ENCODE results near the gene C15orf62.

C15orf62 gene

GRCh38 chr15:40756938-40757337 is 12.8 kb upstream of the C15orf62 start:
- DNase-seq, result peak; percentile 10

DNA sequence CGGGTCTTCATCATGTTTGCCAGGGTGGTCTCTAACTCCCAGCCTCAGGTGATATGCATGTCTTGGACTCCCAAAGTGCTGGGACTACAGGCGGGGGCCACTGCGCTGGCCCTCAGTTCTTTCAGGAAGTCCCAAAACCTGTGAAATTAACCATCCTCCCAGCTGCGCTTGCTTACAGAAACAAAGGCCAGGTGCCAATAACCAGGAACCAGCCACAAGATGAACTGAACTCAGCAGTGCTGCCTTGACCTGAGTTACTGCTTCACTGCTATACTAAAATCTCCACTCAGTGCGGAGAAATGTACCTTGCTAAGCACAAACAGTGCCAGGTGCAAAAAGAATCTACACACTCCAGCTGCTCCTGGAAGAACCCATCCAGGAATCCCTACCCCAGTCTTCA is 9.8 kb upstream of the C15orf62 start:
- no peak for DNase-seq

GRCh38 chr15:40762919-40763800 is 6.6 kb upstream of the C15orf62 start:
- peak; percentile 47 for DNase-seq

DNA sequence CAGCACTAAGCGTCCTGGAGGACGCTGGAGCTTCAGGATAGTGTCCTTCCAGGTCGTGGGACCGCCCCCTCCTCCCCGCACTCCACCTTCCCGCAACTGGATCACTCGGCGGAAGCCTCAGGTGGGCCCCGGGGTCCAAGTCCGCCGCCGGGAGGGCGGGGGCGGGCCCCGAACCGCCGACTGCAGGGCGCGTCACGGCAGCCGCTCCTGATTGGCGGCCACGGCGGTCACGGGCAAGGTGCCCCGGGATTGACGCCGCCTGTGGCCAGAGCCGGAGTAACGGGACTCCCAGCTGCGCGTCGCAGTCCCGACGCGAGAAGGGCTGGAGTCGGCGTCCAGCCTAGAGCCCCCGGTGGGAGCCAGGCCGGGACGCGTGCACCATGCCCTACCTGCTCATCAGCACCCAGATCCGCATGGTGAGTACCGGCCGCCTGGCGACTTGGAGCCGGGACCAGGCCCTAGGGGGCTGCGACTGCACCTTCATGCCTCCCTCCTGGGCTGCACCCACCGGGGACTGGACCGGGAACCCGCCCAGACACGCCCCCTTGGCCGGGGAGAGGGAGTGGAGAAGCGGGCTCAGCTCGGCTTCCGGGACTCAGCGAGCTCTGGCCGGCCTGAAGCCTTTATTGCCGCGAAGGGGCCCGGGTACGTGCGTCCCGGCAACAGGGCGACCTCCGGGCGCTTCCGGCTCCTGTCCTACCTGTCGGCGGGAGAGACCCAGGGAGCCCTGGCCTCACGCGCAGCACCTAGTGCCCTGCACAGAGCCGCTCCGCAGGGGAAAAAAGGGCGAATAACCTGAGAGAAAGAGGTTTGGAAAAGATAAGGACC is 5.8 kb upstream of the C15orf62 start, which contains the start of gene GCHFR:
TSS of gene GCHFR (plus strand) at position 268 of the 828 bp plus-strand sequence. CDS start at position 381, 113 bp downstream.
- peak; percentile 71 for DNase-seq

DNA sequence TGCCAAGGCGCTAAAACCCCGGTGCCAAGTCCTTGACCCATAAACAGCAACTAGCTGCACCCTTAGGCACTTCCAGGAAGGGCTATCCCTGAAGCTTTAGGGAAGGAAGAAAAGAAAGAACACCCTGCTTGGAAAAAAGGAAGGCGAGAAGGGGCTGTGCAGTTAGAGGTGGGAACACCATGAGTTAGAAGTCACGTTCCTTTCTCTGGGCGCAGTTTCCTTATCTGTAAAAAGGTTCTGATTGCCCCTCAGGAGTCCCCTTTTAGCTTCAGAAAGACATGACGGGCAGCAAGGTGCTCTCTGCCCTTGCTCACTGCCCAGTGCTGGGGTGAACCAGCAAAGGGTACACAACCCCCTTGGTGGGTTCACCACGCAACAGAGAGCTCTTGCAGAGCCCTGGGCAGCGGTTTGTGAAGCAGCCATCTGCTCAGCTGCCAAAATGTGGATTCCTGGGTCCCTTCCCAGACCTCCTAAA is 5.1 kb upstream of the C15orf62 start:
- no peak for DNase-seq

DNA sequence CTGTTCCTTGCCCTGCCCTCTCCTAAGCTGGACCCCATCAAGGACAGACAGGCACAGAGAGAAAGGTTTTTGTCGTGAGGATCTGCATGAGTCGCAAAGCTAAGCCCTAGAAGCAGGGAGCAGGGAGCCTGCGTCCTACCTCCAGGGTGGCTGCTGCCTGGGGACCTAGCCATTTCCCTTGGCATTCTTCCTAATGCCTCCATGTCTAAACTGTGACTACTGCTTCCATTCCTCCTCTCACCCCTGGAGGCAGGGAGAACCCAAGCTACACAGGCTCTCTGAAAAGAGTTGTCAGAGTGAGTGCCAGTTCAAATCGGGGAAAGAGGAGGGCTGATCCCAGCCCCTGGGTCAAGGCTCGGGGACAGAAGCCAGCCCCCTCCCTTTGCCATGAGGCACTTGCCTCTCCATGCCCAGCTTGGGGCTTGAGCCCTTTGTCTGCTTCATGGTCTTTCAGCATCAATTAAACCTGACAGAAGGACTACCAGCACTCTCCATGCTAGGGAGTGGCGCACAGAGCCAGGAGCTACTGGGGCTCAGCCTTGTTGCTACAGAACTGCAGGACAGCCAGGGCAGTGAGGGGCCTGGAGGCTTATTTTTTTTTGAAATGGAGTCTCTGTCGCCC is 3.5 kb upstream of the C15orf62 start:
- DNase-seq, result no peak

DNA sequence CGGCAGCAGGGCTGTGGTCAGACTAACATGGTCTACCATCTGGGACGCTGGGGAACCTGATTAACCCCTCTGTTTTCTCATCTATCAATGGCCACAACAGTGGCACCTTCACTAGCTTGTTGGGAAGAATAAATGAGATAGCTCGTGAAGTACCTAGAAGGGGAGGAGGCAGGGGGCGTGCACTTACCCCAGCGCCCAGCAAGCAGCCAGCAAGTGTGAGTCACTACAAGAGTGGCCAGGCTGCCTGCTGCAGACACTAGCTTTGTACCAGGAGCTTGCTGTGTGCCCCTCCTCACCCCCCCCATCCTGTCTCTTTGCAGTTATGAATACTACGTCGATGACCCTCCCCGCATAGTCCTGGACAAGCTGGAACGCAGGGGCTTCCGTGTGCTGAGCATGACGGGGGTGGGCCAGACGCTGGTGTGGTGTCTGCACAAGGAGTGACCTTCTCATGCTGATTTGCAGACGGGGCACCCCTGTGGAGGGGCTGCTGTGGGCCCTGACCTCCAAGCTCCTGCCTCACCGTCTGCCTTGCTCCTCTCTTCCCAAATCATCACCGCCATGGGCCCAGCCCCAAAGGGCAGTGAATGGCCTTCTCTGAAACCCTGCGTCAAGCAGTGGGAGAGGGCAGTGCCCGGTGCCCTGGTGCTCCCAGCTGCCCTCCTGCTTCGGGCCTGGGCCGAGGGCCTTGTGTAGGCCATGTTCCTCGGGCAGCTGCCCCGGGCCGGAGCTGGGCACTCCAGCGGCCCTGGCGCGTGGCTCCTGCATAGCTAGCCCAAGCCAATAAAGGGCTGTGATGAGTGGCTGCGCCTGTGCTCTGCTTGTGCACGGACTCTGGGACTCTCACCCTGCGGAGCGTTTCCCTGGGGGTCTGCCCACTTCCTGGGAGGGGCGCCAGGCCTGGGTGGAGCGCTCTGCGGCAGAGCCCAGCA is 2.6 kb upstream of the C15orf62 start:
- DNase-seq, result no peak

- no peak for DNase-seq
These were observed 1.8 kb upstream of the C15orf62 start for GRCh38 chr15:40767838-40768500.

- no peak for DNase-seq
These were observed 1.1 kb upstream of the C15orf62 start for GRCh38 chr15:40768521-40769273.

DNA sequence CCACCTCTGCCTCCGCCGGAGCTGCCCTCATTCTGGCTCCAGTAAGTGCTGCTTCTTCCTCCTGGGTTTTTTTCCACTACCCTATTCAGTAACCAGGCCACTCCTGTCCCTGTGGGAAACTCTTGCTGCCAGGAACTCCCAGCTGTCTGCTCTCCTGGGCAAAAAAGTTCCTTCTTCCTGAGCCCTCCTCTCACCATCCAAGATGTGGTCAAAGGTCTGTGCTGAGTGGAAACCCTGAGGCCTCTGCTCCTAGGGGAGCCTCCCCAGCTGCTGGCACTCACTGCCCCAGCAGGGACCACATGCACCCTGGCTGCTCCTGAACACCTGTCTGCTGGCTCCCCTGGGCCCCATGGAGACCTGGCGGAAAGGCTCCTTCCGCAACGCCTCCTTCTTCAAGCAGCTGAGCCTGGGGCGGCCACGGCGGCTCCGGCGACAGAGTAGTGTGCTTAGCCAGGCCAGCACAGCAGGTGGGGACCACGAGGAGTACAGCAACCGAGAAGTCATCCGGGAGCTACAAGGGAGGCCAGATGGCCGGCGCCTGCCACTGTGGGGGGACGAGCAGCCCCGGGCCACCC is 454 bp downstream of the C15orf62 start:
- DNase-seq, result no peak

GRCh38 chr15:40771242-40771641 is 1.5 kb downstream of the C15orf62 start:
- DNase-seq, result no peak

DNA sequence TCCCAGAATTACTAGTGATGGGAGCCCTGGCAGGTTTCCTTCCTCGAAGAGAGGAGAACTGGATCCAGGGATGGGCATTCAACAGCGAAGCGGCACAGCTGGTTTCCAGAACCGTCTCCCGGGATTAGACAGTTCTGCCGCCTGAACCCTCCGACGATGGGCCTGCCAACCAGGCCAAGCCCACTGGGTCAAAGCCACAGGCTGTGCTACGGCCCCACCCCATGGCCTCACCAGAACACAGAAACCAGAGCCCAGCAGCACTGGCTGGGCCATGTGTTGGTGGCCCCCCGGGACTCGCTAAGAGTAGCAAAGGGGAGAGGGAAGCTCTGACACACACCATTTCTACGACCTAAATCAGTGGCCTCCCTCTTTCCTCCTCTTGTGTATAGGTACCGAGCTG is 2.2 kb downstream of the C15orf62 start:
- no peak for DNase-seq

DNA sequence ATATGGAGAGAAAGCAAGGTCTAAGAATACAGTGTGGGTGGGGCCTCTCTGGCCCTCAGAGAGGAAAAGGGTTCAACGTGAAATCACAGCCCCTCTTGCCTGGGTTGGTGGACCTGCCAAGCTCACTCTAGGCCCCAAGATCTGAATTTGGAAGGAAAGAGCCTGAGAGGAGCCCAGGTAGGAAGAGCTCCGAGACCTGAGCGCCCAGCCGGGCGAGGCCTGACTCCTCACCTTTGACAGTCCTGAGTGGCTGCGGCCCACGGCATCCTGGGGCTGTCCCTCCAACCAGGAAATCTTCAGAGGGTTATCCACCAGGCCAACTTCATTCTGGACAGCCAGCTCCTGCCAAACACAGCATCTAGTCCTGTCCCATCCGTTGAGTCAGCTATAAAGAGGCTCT is 3.7 kb downstream of the C15orf62 start:
- DNase-seq, result no peak

GRCh38 chr15:40773902-40774301 is 4.1 kb downstream of the C15orf62 start:
- DNase-seq, result no peak

DNA sequence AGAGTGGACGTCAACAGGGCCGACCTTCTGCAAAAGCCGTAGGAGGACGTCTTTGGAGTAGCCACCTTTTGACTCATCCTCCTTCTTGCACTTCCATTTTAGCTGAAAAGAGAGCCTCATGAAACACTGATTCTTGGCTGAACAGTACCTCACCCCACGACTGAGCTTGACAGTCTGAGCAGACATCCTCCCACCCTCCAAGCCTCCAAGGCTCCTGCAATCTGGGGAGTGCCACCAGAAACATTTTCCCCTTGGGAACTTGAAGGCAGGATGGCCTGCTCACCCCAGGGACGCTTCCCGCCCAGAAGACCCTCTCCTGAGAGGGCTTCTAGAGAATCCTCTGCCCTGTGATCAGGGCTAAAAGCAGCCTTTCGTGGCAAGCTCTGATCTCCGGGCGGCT is 5.2 kb downstream of the C15orf62 start:
- DNase-seq, result no peak

DNA sequence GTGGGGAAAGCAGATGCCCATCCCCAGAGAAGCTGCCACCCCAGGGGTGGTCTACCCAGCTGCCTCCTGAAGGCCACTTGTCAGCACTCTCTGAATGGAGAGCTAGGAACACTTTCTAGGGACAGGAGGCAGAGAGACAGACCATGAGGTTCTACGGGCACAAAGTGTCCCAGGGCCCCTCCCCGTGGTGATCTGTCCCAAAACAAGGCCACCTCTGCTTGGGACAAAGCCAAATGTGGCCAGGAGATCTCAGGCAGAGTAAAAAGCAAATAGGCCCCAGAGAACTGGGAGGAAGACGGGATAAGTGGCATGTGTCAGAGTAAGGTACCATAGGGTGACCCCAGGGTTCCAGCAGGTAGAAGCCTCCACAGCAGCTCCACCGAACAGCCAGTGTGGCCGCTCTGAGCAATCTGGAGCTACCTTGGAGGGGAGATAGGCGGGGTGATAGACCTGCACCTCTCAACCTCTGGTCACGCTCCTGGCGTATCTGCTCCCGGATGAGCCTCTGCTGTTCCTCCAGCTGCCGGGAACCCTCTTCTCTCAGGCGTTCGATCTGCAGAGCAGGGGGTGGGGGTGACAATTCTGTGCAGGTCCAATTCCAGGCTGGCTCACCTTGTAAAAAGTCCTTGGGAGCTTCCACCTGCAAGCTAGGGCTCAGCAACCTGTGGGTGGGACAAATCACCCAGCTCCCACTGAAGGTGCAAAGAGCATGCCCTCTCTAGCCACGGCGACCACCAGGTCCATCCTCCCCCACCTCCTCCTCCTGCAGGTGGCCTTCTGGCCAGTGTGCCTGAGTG is 6.2 kb downstream of the C15orf62 start:
- DNase-seq, result no peak

DNA sequence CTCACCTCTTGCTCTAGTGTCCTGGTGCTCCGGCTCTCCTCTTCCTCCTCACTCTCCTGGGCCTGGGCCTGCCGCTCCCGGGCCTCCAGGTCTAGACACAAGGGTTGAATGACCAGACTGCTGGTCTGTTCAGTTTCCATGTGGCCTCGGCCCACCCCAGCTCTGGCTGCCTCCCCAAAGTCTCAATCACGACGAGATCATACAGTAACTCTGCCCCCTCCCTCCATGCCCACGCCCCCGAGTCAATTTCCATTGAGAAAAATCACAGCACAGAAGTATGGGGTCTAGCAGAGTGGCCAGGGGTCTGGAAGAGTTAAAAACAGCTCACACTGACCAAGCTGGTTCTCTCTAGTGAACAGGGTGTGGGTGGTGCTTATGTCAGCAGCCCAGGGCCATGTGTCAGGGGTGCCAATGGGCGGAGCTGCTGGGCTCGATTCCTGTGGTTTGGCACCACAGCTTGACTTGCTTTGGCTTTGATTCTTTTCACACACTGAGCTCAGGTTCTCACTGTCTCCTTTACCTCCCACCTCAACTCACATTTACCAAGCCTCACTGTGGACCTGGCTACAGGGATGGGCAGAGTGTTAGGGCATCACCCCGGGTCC is 6.9 kb downstream of the C15orf62 start:
- DNase-seq, result no peak

GRCh38 chr15:40782609-40783227 is 12.9 kb downstream of the C15orf62 start:
- DNase-seq, result peak; percentile 59

- DNase-seq, result no peak
These were observed 15.4 kb downstream of the C15orf62 start for GRCh38 chr15:40785164-40785563.

All from NCI-H526 treated with DMSO at 0.1 percent for 48 hours (cell line).